ENCODE data around the gene XCL1. TPM values are rescaled to one million over a fixed set of nuclear protein-coding genes. Genes with fewer than 3 reads are reported as not detected.

Gene XCL1
- total and polyA plus RNA-seq, 2 of the 13 experiments (the other 11 are each of a cell fraction or from before 2014, with no cell fraction given): 2.5 to 7.6 TPM

DNA sequence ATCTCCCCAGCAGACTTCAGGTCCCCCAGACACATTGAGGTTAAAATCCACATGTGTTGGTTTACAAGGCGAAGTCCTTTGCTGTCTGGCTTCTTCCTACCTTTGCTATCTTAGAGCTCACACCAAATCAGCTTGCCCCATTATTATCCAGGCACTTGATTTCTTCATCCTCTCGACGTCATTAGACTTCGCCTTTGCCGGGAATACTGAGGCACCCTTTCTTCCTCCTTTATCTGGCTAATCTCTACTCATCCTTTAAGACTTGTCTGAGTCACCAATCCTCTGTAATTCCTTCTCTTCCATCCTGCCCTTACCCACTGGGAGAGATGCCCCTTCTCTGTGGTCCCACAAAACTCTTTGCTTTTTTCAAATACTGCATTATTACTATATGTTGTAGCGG lies 23.4 kb upstream of the XCL1 start:
- no peak for TF ChIP-seq SMC3 (IDR thresholded peaks at IDR 0.05; ENCODE audit: low read length)
- TF ChIP-seq ZNF609 (CRISPR knock-in tag; IDR thresholded peaks at IDR 0.05; ENCODE audit: borderline replicate concordance): no peak
- TF ChIP-seq, protein P1, sequence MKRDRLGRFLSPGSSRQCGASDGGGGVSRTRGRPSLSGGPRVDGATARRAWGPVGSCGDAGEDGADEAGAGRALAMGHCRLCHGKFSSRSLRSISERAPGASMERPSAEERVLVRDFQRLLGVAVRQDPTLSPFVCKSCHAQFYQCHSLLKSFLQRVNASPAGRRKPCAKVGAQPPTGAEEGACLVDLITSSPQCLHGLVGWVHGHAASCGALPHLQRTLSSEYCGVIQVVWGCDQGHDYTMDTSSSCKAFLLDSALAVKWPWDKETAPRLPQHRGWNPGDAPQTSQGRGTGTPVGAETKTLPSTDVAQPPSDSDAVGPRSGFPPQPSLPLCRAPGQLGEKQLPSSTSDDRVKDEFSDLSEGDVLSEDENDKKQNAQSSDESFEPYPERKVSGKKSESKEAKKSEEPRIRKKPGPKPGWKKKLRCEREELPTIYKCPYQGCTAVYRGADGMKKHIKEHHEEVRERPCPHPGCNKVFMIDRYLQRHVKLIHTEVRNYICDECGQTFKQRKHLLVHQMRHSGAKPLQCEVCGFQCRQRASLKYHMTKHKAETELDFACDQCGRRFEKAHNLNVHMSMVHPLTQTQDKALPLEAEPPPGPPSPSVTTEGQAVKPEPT (CRISPR knock-in tag; IDR thresholded peaks at IDR 0.05; ENCODE audit: low read depth): no peak
- TF ChIP-seq ZNF7 (CRISPR knock-in tag; IDR thresholded peaks at IDR 0.05): no peak
- TF ChIP-seq XBP1 (CRISPR knock-in tag; IDR thresholded peaks at IDR 0.05): no peak
- no peak for TF ChIP-seq ZNF317 (CRISPR knock-in tag; IDR thresholded peaks at IDR 0.05)
- TF ChIP-seq ZNF10 (CRISPR knock-in tag; IDR thresholded peaks at IDR 0.05; ENCODE audit: borderline replicate concordance, low read depth): no peak
- no peak for TF ChIP-seq ZNF430 (CRISPR knock-in tag; IDR thresholded peaks at IDR 0.05)
- no peak for TF ChIP-seq PCBP1 (IDR thresholded peaks at IDR 0.05; ENCODE audit: borderline replicate concordance, low read depth, low read length)
- no peak for TF ChIP-seq RNF2 (conservative IDR thresholded peaks at IDR 0.05; ENCODE audit: low read depth)
- no peak for TF ChIP-seq TBP (CRISPR knock-in tag; IDR thresholded peaks at IDR 0.05)
- TF ChIP-seq KMT2B (CRISPR knock-in tag; IDR thresholded peaks at IDR 0.05): no peak
- no peak for TF ChIP-seq ZFP36L2 (CRISPR knock-in tag; IDR thresholded peaks at IDR 0.05)
- no peak for TF ChIP-seq HES4 (CRISPR knock-in tag; IDR thresholded peaks at IDR 0.05; ENCODE audit: borderline replicate concordance)
- TF ChIP-seq MAX (IDR thresholded peaks at IDR 0.05): no peak
- no peak for TF ChIP-seq CSRNP1 (CRISPR knock-in tag; IDR thresholded peaks at IDR 0.05)
- no peak for TF ChIP-seq TBL1XR1 (IDR thresholded peaks at IDR 0.05; ENCODE audit: borderline replicate concordance, low read length, partially characterized antibody)
- H2AFZ ChIP-seq (ENCODE audit: low read length): no peak overlapping the region
- FAIRE-seq (no peak), ATAC-seq (no peak), DNase-seq (ENCODE audit: low spot score) (no peak)
- no peaks in the 10 kb centered on the region for H4K20me1 ChIP-seq (ENCODE audit: insufficient read depth, low read length)
- H3K79me2 ChIP-seq (ENCODE audit: insufficient read depth, low read length): peaks cover 2% of the 10 kb centered on the region
- 92% methylated on average over 6 of the region's 6 CpGs for WGBS (ENCODE audit: low lambda C conversion rate)
- H3K4me3 ChIP-seq (replicated peaks in 1 of 3; ENCODE audit: insufficient read depth in 1 of 3, low read depth in 2 of 3, low read length in 3 of 3): no peak overlapping the region
- no peak overlapping the region for H3K4me2 ChIP-seq (ENCODE audit: low read depth, low read length)
- no peaks in the 10 kb centered on the region for H3K9me3 ChIP-seq (ENCODE audit: low read length)
- intact Hi-C loops (cut with micrococcal nuclease; ENCODE audit: unreplicated experiment) (no loop called here), in situ Hi-C loops (cut with HindIII; ENCODE audit: extremely low pct_ligation_motif_present, low pct_unique_long_range_greater_than_20kb) (no loop called here)
- BruUV-seq (replicated peaks): no TSS peak
- no peaks in the 10 kb centered on the region for H3K27me3 ChIP-seq (ENCODE audit: control insufficient read depth in 1 of 2, insufficient read depth in 2 of 2, low read length in 2 of 2)
- H3K27ac ChIP-seq (ENCODE audit: extremely low read length, insufficient read depth, low read length): peak overlapping the region; percentile 28
- no peaks in the 10 kb centered on the region for H3K36me3 ChIP-seq (replicated peaks in 1 of 2; ENCODE audit: control insufficient read depth in 1 of 2, insufficient read depth in 2 of 2, low read length in 2 of 2)
- ChIA-PET CTCF (ENCODE audit: low intra/inter-chr PET ratio, low total read pairs) (no interaction called here), POLR2A (no interaction called here)
- H3K9ac ChIP-seq (ENCODE audit: insufficient read depth, low read depth, low read length): no peak overlapping the region
- peaks cover 75% of the 10 kb centered on the region for H3K4me1 ChIP-seq (ENCODE audit: insufficient read depth, low read length)
